ENCODE measurements around the gene TIMM10. TPM values are rescaled to one million over a fixed set of nuclear protein-coding genes. Genes with fewer than 3 reads are reported as not detected.

Gene TIMM10
- total RNA-seq, 1 experiment from 2014 or later, result 51.6 TPM

- DNase-seq (ENCODE audit: low read depth, low spot score), result no peak
- in situ Hi-C loops (cut with HindIII; ENCODE audit: low pct_unique_long_range_greater_than_20kb, low sequenced_read_pairs), result no loop called here
Measured at GRCh38 chr11:57479021-57479663, 51.4 kb downstream of the TIMM10 start.

Small RNAs within 50 kb of the gene (small RNA-seq; reads per million reads assigned to genes)
- 0 reads per million in 2 experiments for gene RN7SL605P

Other genes with a start within 250 kb of the TIMM10 start
- gene TNKS1BP1, start 205.8 kb downstream of the TIMM10 start, total RNA-seq (2014; rRNA removed; shearing (Covaris generic)), result 8.1 and 9.0 TPM in 2 replicates
- gene SSRP1, start 194.9 kb downstream of the TIMM10 start, total RNA-seq (2014; rRNA removed; shearing (Covaris generic)), result 71.2 and 76.2 TPM in 2 replicates
- gene P2RX3, start 192.4 kb downstream of the TIMM10 start, total RNA-seq (2014; rRNA removed; shearing (Covaris generic)), result not detected in 2 replicates
- gene PRG3, start 149.6 kb downstream of the TIMM10 start, total RNA-seq (2014; rRNA removed; shearing (Covaris generic)), result not detected in 2 replicates
- not detected in 2 replicates for gene PRG2, start 140.1 kb downstream of the TIMM10 start, total RNA-seq (2014; rRNA removed; shearing (Covaris generic))
- gene SLC43A3, start 103.6 kb downstream of the TIMM10 start, total RNA-seq (2014; rRNA removed; shearing (Covaris generic)), result 30.6 and 37.0 TPM in 2 replicates
- 0.29 and 1.1 TPM in 2 replicates for gene RTN4RL2, start 70.2 kb downstream of the TIMM10 start, total RNA-seq (2014; rRNA removed; shearing (Covaris generic))
- 10.1 and 11.2 TPM in 2 replicates for gene SLC43A1, start 15.1 kb downstream of the TIMM10 start, total RNA-seq (2014; rRNA removed; shearing (Covaris generic))
- not detected in 2 replicates for gene SMTNL1, start 6.8 kb upstream of the TIMM10 start, total RNA-seq (2014; rRNA removed; shearing (Covaris generic))
- gene UBE2L6, start 36.9 kb upstream of the TIMM10 start, total RNA-seq (2014; rRNA removed; shearing (Covaris generic)), result 17.0 and 22.4 TPM in 2 replicates
- not detected in 2 replicates for gene SERPING1, start 66.9 kb upstream of the TIMM10 start, total RNA-seq (2014; rRNA removed; shearing (Covaris generic))
- 4.5 and 5.3 TPM in 2 replicates for gene YPEL4, start 119.2 kb upstream of the TIMM10 start, total RNA-seq (2014; rRNA removed; shearing (Covaris generic))
- 17.8 and 19.2 TPM in 2 replicates for gene CLP1, start 127.0 kb upstream of the TIMM10 start, total RNA-seq (2014; rRNA removed; shearing (Covaris generic))
- 28.7 and 30.4 TPM in 2 replicates for gene ZDHHC5, start 137.4 kb upstream of the TIMM10 start, total RNA-seq (2014; rRNA removed; shearing (Covaris generic))
- gene MED19, start 181.5 kb upstream of the TIMM10 start, total RNA-seq (2014; rRNA removed; shearing (Covaris generic)), result 14.1 and 20.3 TPM in 2 replicates
- 238 and 245 TPM in 2 replicates for gene TMX2, start 181.8 kb upstream of the TIMM10 start, total RNA-seq (2014; rRNA removed; shearing (Covaris generic))
- 171 and 183 TPM in 2 replicates for gene SELENOH, start 210.7 kb upstream of the TIMM10 start, total RNA-seq (2014; rRNA removed; shearing (Covaris generic))
- gene BTBD18, start 221.1 kb upstream of the TIMM10 start, total RNA-seq (2014; rRNA removed; shearing (Covaris generic)), result not detected in 2 replicates
- gene CTNND1, start 231.0 kb upstream of the TIMM10 start, total RNA-seq (2014; rRNA removed; shearing (Covaris generic)), result 51.6 and 53.8 TPM in 2 replicates